Activated CD8-positive, alpha-beta memory T cell treated with anti-CD3 and anti-CD28 coated beads for 48 hours (primary cell): Measurements from ENCODE around the gene CHRNE.
"Not testable (repeated sequence)": the region's sequence is repeated elsewhere in the genome, so short reads cannot be mapped to it uniquely, and the experiment has no call there.

Experiments
- DNase-seq, 3 experiments: peaks; one replicate each; pipeline ENCODE4 v3.0.0-alpha.2; 2020; ENCODE audit warnings: low read depth in 2 of 3, low spot score in 2 of 3

CHRNE gene

DNA sequence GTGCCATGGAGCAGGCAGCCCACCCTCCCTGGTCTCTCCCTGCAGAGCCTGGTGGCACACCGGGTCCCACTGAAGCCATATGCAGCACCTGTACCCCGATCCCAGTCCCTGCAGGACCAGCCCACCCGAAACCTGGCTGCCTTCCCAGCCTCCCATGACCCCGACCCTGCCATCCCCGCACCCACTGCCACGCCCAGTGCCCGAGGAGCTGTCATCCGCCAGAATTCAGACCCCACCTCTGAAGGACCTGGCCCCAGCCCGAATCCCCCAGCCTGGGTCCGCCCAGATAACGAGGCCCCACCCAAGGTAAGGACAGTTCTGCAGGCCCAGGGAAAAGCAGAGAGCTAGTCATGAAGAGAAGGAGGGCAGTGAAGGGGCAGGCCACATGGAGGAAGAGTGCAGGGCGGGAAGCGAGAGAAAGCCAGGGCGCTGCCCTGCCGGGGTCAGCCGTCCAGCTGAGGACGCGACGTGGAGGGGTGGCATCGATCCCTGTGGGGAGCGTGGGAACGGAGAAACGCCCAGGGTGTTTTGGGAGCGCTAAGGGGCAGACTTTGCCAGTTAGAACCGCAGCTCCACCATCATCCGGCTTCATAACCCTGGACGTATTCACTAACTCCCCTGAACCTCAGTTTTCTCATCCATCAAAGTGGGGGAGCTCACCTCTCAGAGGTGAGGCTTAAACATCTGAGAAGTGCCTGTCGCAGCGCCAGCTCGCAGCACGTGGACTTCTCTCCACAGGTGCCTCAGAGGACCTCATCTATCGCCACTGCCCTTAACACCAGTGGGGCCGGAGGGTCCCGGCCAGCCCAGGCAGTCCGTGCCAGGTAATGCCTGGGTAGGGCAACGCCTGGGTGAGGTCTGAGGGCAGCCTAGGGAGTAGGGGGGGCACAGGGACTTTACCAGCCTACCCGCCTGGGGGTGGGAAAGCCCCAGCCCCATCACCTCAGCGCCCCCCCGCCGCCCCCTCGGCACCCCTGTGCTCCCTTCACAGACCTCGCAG lies 11.2 kb downstream of the CHRNE start:
- DNase-seq: no peak

GRCh38 chr17:4887581-4887980 lies 15.3 kb downstream of the CHRNE start:
- DNase-seq: no peak

DNA sequence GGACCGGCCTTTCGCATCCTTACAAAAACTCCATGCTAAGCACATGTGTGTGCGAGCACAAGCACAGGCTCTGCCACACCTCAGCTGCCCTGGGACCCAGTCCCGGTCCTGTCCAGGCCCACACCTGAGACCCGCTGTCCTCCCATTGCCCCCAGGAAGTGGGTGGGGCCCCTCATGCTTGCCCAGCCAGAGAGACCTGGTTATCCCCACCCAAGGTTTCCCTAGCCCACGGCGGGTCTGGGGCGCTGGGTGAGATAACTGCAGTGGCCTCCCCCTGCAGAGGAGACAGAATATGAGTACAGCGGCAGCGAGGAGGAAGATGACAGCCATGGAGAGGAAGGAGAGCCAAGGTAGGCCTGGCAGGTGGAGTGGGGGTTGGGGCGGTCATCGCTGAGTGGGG lies 16.1 kb downstream of the CHRNE start:
- DNase-seq: no peak

DNA sequence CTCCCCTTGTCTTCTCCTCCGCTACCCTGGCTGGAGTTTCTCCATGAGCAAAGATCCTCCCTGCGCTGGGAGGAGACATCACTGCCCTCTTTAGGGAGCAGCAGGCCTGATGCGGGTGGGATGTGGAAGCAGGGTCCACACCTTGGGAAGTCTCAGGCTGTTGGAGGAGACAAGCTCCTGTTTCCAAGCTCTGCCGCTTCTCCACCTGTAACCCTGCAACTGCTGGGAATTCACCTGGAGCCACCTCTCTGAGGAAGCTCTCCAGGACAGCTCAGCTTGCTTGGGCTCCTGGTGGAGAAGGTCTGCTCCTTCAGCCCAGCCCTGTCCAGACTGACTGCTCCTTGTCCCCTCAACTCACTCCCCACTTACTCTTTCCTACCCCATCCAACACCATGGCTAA lies 18.4 kb downstream of the CHRNE start:
- DNase-seq: no peak

- DNase-seq: no peak
Observed at GRCh38 chr17:4881761-4882555, 20.9 kb downstream of the CHRNE start.

DNA sequence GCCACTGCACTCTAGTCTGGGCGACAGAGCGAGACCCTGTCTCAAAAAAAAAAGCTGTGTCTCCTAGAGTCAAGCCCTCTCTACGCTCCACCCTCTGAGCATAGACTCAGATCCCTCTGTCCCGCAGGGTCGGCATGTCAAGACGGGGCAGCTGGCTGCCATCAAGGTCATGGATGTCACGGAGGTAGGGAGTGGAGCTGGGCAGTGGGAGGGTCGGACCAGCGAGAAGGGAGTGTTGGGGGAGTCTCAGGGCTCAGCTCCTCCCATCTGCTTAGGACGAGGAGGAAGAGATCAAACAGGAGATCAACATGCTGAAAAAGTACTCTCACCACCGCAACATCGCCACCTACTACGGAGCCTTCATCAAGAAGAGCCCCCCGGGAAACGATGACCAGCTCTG lies 22.0 kb downstream of the CHRNE start:
- no peak for DNase-seq

DNA sequence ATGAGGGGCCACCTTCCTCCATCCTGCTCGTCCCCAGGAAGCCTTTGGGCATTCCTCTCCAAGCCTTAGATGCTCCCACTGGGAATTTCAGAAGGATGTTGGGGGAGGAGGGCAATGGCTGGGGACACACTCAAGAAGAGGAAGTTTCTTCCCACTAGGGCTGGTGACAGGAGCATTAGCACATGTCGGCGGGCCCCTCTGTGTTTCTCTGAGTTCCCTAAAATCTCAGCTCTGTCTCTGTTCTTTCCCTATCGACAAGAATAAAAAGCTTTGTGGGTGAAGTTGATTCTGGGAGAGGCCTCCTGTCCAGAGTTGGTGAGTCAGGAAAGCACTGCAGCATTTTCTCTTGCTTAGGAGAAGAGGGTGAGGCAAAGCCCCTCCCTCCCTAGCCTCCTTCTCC lies 23.3 kb downstream of the CHRNE start:
- DNase-seq: no peak

DNA sequence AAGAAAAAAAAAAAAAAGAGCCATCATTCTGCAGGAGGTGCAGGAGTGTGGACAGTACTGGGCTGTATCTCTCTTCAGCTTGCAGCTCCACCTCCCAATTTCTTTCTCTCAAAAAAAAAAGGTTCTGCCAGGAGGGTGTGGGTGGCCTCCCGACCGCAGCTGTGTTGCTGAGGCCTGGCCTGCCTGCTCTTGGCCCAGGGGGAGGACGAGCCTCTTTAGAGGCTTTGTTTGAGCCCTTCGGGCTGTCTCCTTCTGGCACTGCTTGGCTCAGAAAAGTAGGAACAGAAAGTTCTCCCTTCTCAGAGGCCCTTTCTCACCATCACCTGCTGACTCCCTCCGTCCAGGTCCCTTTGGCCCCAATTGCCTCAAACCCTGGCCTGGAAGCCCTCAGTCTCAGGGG lies 25.8 kb downstream of the CHRNE start:
- no peak for DNase-seq

- DNase-seq: no peak
Observed at GRCh38 chr17:4872786-4873185, 30.1 kb downstream of the CHRNE start.

GRCh38 chr17:4870855-4871254 lies 32.0 kb downstream of the CHRNE start:
- no peak for DNase-seq

DNA sequence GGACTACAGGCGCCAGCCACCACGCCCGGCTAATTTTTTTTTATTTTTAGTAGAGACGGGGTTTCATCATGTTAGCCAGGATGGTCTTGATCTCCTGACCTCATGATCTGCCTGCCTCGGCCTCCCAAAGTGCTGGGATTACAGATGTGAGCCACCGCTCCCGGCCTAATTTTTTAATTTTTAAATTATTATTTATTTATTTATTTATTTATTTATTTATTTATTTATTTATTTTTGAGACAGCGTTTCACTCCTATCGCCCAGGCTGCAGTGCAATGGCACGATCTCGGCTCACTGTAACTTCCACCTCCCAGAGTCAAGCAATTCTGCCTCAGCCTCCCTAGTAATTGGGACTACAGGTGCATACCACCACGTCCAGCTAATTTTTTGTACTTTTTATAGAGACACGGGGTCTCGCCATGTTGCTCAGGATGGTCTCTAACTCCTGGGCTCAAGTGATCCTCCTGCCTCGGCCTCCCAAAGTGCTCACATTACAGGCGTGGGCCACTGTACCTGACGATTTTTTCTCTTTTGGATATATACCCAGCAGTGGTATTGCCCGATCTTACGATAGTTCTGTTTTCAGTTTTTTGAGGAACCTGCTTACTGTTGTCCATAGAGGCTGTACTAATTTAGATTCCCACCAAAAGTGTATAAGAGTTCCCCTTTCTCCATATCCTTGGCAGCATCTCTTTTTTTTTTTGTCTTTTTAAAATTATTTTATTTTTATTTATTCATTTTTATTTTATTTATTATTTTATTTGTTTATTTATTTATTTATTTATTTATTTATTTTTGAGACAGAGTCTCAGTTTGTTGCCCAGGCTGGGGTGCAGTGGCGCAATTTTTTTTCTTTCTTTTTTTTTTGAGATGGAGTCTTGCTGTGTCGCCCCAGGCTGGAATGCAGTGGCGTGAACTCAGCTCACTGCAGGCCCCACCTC lies 33.6 kb downstream of the CHRNE start:
- DNase-seq: not testable (repeated sequence)

GRCh38 chr17:4867535-4867934 lies 35.4 kb downstream of the CHRNE start:
- not testable (repeated sequence) for DNase-seq

DNA sequence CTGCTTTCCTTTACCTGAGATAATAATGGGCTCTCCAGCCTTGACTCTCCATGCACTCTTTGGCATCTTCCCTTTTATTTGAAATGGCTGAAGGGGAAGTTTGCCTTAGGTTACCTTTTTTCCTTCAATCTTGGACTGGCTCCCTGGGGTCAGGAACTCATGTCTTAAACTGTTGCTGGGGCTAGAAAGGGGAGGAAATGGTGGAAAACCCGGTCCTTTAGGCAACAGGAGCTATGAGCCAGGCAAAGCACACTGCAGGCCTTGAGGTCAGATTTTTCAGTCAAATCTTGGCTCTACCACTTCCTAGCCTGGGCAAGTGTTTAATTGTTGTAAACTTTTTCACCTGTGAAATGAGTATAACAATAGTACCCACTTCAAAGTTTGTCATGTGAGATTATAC lies 39.6 kb downstream of the CHRNE start:
- DNase-seq: no peak

- no peak for DNase-seq
Observed at GRCh38 chr17:4862720-4863119, 40.2 kb downstream of the CHRNE start.

GRCh38 chr17:4861052-4861451 lies 41.8 kb downstream of the CHRNE start:
- no peak for DNase-seq

DNA sequence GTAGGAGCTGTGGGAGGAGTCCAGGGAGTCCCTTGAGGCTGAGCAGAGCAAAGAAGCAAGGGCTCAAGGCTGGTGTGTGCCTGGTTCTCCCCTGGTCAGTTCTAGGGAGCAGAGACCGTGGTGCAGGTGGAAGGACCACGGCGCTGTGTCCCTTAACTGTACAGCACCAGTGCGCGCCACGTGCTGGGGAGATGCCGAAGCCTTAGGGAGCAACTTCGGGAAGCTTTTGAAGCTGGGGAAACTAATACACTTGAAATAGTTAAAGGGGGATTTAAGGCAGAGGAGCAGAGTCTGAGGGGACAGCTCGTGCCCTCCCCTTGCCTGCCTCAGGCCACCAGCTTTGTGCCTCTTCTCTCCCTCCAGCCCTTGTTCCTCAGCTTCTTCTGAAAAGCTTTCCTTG lies 42.2 kb downstream of the CHRNE start:
- DNase-seq: no peak

DNA sequence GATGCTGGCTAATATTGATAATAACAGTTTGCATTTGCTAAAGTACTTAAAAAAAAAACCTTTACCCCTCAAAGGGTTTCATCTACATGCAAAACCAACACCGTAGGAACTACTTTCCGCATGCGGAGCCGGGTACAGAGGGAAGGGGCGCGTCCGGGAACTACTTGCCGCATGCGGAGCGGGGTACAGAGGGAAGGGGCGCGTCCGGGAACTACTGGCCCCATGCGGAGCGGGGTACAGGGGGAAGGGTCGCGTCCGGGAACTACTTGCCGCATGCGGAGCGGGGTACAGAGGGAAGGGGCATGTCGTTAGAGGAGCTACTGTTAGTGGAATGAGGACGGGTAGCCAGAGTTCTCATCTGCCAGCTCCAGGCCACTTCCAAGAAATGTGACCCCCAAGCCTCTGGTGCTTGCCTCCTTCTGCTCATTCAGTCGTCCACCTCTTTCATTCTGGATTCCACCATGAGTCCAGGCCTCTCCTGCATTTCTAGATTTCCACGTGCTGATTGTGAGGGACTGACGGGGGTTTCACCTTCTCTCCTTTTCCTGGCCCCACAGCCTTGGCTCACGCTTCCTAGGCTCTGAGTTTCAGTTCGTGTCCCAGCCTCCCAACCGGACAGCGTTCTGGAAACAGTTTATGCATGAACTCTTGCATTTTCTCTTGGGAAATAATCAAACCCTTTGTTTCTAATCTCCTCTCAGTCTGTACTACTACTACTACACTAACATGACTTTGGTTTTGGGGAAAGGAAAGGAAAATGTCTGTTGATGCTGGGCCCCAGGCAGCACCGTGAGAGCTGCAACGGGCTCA lies 42.9 kb downstream of the CHRNE start:
- DNase-seq: no peak

DNA sequence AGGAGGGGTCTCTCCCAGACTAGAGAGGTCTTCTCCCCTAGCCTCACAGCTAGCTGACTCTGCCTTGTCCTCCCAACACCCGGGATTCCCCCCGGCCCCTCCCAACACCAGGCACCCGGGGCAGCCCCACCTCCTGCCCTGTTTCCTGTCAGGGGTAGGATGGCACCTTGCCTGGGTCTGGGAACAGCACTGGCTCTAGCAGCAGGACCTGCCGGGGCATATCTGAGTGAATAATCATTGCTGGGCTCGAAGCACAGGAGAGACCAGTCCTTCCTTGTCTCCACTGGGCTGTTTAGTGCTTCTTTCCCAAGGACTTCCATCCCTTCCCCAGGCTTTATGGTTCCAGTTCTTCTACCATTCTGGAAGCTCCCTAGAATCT lies 44.0 kb downstream of the CHRNE start:
- DNase-seq: no peak

GRCh38 chr17:4858068-4858881 lies 44.6 kb downstream of the CHRNE start:
- DNase-seq: no peak
